ENCODE results near the gene FILIP1L.

Gene FILIP1L

GRCh38 chr3:100045696-100046095 lies 68.6 kb downstream of the FILIP1L start:
- no peak overlapping the region for H3K27ac ChIP-seq (ENCODE audit: insufficient read depth, low read depth, low read length, poor library complexity, severe bottlenecking)
- no peak overlapping the region for H3K4me3 ChIP-seq (ENCODE audit: insufficient read depth, low read depth, low read length)
- no peaks in the 10 kb centered on the region for H3K27me3 ChIP-seq (ENCODE audit: control insufficient read depth, insufficient read depth, low read length, poor library complexity, severe bottlenecking)
- H3K4me1 ChIP-seq (ENCODE audit: control insufficient read depth, insufficient read depth, low read length) = peaks cover 12% of the 10 kb centered on the region
- H3K9me3 ChIP-seq (ENCODE audit: control insufficient read depth, low read length) = no peaks in the 10 kb centered on the region
- 84 to 85% methylated on average over 3 of the region's 3 CpGs for WGBS, 2 experiments
- H3K36me3 ChIP-seq (ENCODE audit: control insufficient read depth, insufficient read depth, low read length) = no peaks in the 10 kb centered on the region

GRCh38 chr3:100044369-100044768 lies 69.9 kb downstream of the FILIP1L start:
- Histone ChIP-seq H3K4me1 (ENCODE audit: control insufficient read depth, insufficient read depth, low read length) (peaks cover 12% of the 10 kb centered on the region), H3K27me3 (ENCODE audit: control insufficient read depth, insufficient read depth, low read length, poor library complexity, severe bottlenecking) (no peaks in the 10 kb centered on the region), H3K4me3 (ENCODE audit: insufficient read depth, low read depth, low read length) (no peak overlapping the region), H3K27ac (ENCODE audit: insufficient read depth, low read depth, low read length, poor library complexity, severe bottlenecking) (peak overlapping the region; percentile 40), H3K9me3 (ENCODE audit: control insufficient read depth, low read length) (no peaks in the 10 kb centered on the region), H3K36me3 (ENCODE audit: control insufficient read depth, insufficient read depth, low read length) (no peaks in the 10 kb centered on the region)

GRCh38 chr3:100043271-100043670 lies 71.0 kb downstream of the FILIP1L start:
- Histone ChIP-seq H3K4me1 (ENCODE audit: control insufficient read depth, insufficient read depth, low read length) (peaks cover 10% of the 10 kb centered on the region), H3K27ac (ENCODE audit: insufficient read depth, low read depth, low read length, poor library complexity, severe bottlenecking) (no peak overlapping the region), H3K4me3 (ENCODE audit: insufficient read depth, low read depth, low read length) (no peak overlapping the region), H3K27me3 (ENCODE audit: control insufficient read depth, insufficient read depth, low read length, poor library complexity, severe bottlenecking) (no peaks in the 10 kb centered on the region), H3K9me3 (ENCODE audit: control insufficient read depth, low read length) (no peaks in the 10 kb centered on the region), H3K36me3 (ENCODE audit: control insufficient read depth, insufficient read depth, low read length) (no peaks in the 10 kb centered on the region)
- WGBS, 2 experiments = 83 to 95% methylated on average over 1 of the region's 1 CpG

GRCh38 chr3:100042166-100042981 lies 71.9 kb downstream of the FILIP1L start:
- Histone ChIP-seq H3K36me3 (ENCODE audit: control insufficient read depth, insufficient read depth, low read length) (no peaks in the 10 kb centered on the region), H3K4me3 (ENCODE audit: insufficient read depth, low read depth, low read length) (no peak overlapping the region), H3K4me1 (ENCODE audit: control insufficient read depth, insufficient read depth, low read length) (peaks cover under 1% of the 10 kb centered on the region), H3K9me3 (ENCODE audit: control insufficient read depth, low read length) (no peaks in the 10 kb centered on the region), H3K27ac (ENCODE audit: insufficient read depth, low read depth, low read length, poor library complexity, severe bottlenecking) (peak overlapping the region; percentile 6), H3K27me3 (ENCODE audit: control insufficient read depth, insufficient read depth, low read length, poor library complexity, severe bottlenecking) (no peaks in the 10 kb centered on the region)
- WGBS, 2 experiments = 93 to 95% methylated on average over 5 to 6 of the region's 6 CpGs

- no peak overlapping the region for H3K4me3 ChIP-seq (ENCODE audit: insufficient read depth, low read depth, low read length)
- H3K27ac ChIP-seq (ENCODE audit: insufficient read depth, low read depth, low read length, poor library complexity, severe bottlenecking) = peak overlapping the region; percentile 6
- no peaks in the 10 kb centered on the region for H3K4me1 ChIP-seq (ENCODE audit: control insufficient read depth, insufficient read depth, low read length)
- no peaks in the 10 kb centered on the region for H3K9me3 ChIP-seq (ENCODE audit: control insufficient read depth, low read length)
- no peaks in the 10 kb centered on the region for H3K36me3 ChIP-seq (ENCODE audit: control insufficient read depth, insufficient read depth, low read length)
- no peaks in the 10 kb centered on the region for H3K27me3 ChIP-seq (ENCODE audit: control insufficient read depth, insufficient read depth, low read length, poor library complexity, severe bottlenecking)
- WGBS, 2 experiments = 71 to 100% methylated on average over 1 of the region's 1 CpG
Measured at GRCh38 chr3:100041328-100041749, 73.0 kb downstream of the FILIP1L start.

GRCh38 chr3:100040451-100041225 lies 73.7 kb downstream of the FILIP1L start:
- 94% methylated on average over 3 of the region's 3 CpGs for WGBS, 2 experiments
- no peaks in the 10 kb centered on the region for H3K27me3 ChIP-seq (ENCODE audit: control insufficient read depth, insufficient read depth, low read length, poor library complexity, severe bottlenecking)
- H3K36me3 ChIP-seq (ENCODE audit: control insufficient read depth, insufficient read depth, low read length) = no peaks in the 10 kb centered on the region
- H3K9me3 ChIP-seq (ENCODE audit: control insufficient read depth, low read length) = no peaks in the 10 kb centered on the region
- no peaks in the 10 kb centered on the region for H3K4me1 ChIP-seq (ENCODE audit: control insufficient read depth, insufficient read depth, low read length)
- H3K27ac ChIP-seq (ENCODE audit: insufficient read depth, low read depth, low read length, poor library complexity, severe bottlenecking) = peak overlapping the region; percentile 6
- no peak overlapping the region for H3K4me3 ChIP-seq (ENCODE audit: insufficient read depth, low read depth, low read length)

- H3K27me3 ChIP-seq (ENCODE audit: control insufficient read depth, insufficient read depth, low read length, poor library complexity, severe bottlenecking) = no peaks in the 10 kb centered on the region
- H3K36me3 ChIP-seq (ENCODE audit: control insufficient read depth, insufficient read depth, low read length) = no peaks in the 10 kb centered on the region
- no peak overlapping the region for H3K4me3 ChIP-seq (ENCODE audit: insufficient read depth, low read depth, low read length)
- no peaks in the 10 kb centered on the region for H3K9me3 ChIP-seq (ENCODE audit: control insufficient read depth, low read length)
- no peak overlapping the region for H3K27ac ChIP-seq (ENCODE audit: insufficient read depth, low read depth, low read length, poor library complexity, severe bottlenecking)
- H3K4me1 ChIP-seq (ENCODE audit: control insufficient read depth, insufficient read depth, low read length) = no peaks in the 10 kb centered on the region
Measured at GRCh38 chr3:100039075-100039474, 75.2 kb downstream of the FILIP1L start.

- WGBS, 2 experiments = 93 to 94% methylated on average over 3 of the region's 3 CpGs
- H3K36me3 ChIP-seq (ENCODE audit: control insufficient read depth, insufficient read depth, low read length) = no peaks in the 10 kb centered on the region
- H3K4me1 ChIP-seq (ENCODE audit: control insufficient read depth, insufficient read depth, low read length) = no peaks in the 10 kb centered on the region
- H3K27ac ChIP-seq (ENCODE audit: insufficient read depth, low read depth, low read length, poor library complexity, severe bottlenecking) = no peak overlapping the region
- no peaks in the 10 kb centered on the region for H3K9me3 ChIP-seq (ENCODE audit: control insufficient read depth, low read length)
- H3K27me3 ChIP-seq (ENCODE audit: control insufficient read depth, insufficient read depth, low read length, poor library complexity, severe bottlenecking) = no peaks in the 10 kb centered on the region
- H3K4me3 ChIP-seq (ENCODE audit: insufficient read depth, low read depth, low read length) = no peak overlapping the region
Measured at GRCh38 chr3:100033903-100034471, 80.3 kb downstream of the FILIP1L start.

GRCh38 chr3:100033184-100033583 lies 81.1 kb downstream of the FILIP1L start:
- Histone ChIP-seq H3K4me3 (ENCODE audit: insufficient read depth, low read depth, low read length) (no peak overlapping the region), H3K27ac (ENCODE audit: insufficient read depth, low read depth, low read length, poor library complexity, severe bottlenecking) (no peak overlapping the region), H3K4me1 (ENCODE audit: control insufficient read depth, insufficient read depth, low read length) (no peaks in the 10 kb centered on the region), H3K9me3 (ENCODE audit: control insufficient read depth, low read length) (no peaks in the 10 kb centered on the region), H3K27me3 (ENCODE audit: control insufficient read depth, insufficient read depth, low read length, poor library complexity, severe bottlenecking) (no peaks in the 10 kb centered on the region), H3K36me3 (ENCODE audit: control insufficient read depth, insufficient read depth, low read length) (no peaks in the 10 kb centered on the region)
- WGBS, 2 experiments = 85 to 95% methylated on average over 1 of the region's 1 CpG

- no peaks in the 10 kb centered on the region for H3K36me3 ChIP-seq (ENCODE audit: control insufficient read depth, insufficient read depth, low read length)
- no peak overlapping the region for H3K27ac ChIP-seq (ENCODE audit: insufficient read depth, low read depth, low read length, poor library complexity, severe bottlenecking)
- no peaks in the 10 kb centered on the region for H3K4me1 ChIP-seq (ENCODE audit: control insufficient read depth, insufficient read depth, low read length)
- H3K9me3 ChIP-seq (ENCODE audit: control insufficient read depth, low read length) = no peaks in the 10 kb centered on the region
- 91 to 93% methylated on average over 3 to 4 of the region's 5 CpGs for WGBS, 2 experiments
- H3K4me3 ChIP-seq (ENCODE audit: insufficient read depth, low read depth, low read length) = no peak overlapping the region
- no peaks in the 10 kb centered on the region for H3K27me3 ChIP-seq (ENCODE audit: control insufficient read depth, insufficient read depth, low read length, poor library complexity, severe bottlenecking)
Measured at GRCh38 chr3:100032243-100032642, 82.1 kb downstream of the FILIP1L start.

Data from ectodermal cell (in vitro differentiated cells).